Body of pancreas (tissue), 4 donors: ENCODE results near the gene C9orf152. TPM values are rescaled to one million over a fixed set of nuclear protein-coding genes. Genes with fewer than 3 reads are reported as not detected.

Experiments used
- ATAC-seq: fragments of 150-250 bp; one replicate; pipeline ENCODE4 v1.9.1; 2016
- DNase-seq, 4 donors: peaks; one replicate each; pipeline ENCODE4 v3.0.0-alpha.2; 2019
- H3K27ac ChIP-seq, 4 donors: fragments of 200-600 bp; sonication (generic); 1 replicate in 3 of 4; 2 replicates in 1 of 4; pipeline versions ENCODE4 v1.5.1 to v1.6.1; 2016 to 2019; ENCODE audit warnings: mild to moderate bottlenecking in 1 of 4, mixed read lengths in 1 of 4, moderate library complexity in 1 of 4
- H3K27me3 ChIP-seq, 2 donors: fragments of 200-600 bp; sonication (generic); one replicate each; pipeline ENCODE4 v1.6.0; 2016; ENCODE audit warnings: mild to moderate bottlenecking in 1 of 2
- H3K36me3 ChIP-seq, 2 donors: fragments of 200-600 bp; sonication (generic); replicated peaks in 1 of 2; 2 replicates each; pipeline ENCODE4 v1.5.1; 2016; ENCODE audit warnings: low read depth in 2 of 2; ENCODE audit not compliant: insufficient read depth in 1 of 2
- H3K4me1 ChIP-seq: fragments of 200-600 bp; sonication (generic); one replicate; pipeline ENCODE4 v1.6.0; 2016
- H3K4me3 ChIP-seq, 2 donors: fragments of 200-600 bp; sonication (generic); 1 replicate in 1 of 2; 2 replicates in 1 of 2; pipeline ENCODE4 v1.5.1; 2016 to 2019
- H3K9me3 ChIP-seq, 3 donors: fragments of 200-600 bp; sonication (generic); 1 replicate in 2 of 3; 2 replicates in 1 of 3; pipeline ENCODE4 v1.5.1; 2016
- POLR2A ChIP-seq, 3 donors: fragments of 450-650 bp; IDR thresholded peaks; one replicate each; pipeline ENCODE4 v1.6.1; 2016; ENCODE audit warnings: antibody characterized with exemption in 3 of 3, mild to moderate bottlenecking in 2 of 3
- WGBS, 2 donors: methylation state at CpG; one replicate each; pipeline ENCODE4 v1.1.5; 2017; 5-methylcytosine and 5-hydroxymethylcytosine counted together
- intact Hi-C: fragments of 100-400 bp; cut with DNase I; formaldehyde crosslinking; loops from one replicate; pipeline ENCODE4 v1.15.1; 2023
- total RNA-seq, 2 donors: library from RNA; depleted of rRNA; stranded (reverse); fragments of >200 nt; gene quantifications; one replicate each; pipeline ENCODE4 v1.1.0, GENCODE V29; 2016
- TF ChIP-seq, protein P1 (sequence below), 7 experiments: fragments of 450-650 bp in 4 of 7; fragments of 200-600 bp in 3 of 7; sonication (generic) in 3 of 7; IDR thresholded peaks; one replicate each; pipeline ENCODE4 v1.5.1; 2016 to 2019; ENCODE audit warnings: antibody characterized with exemption in 7 of 7

C9orf152 gene
- total RNA-seq, 2 donors from 2014 or later, result 0.33 to 3.4 TPM

GRCh38 chr9:110156902-110157301 lies 51.1 kb downstream of the C9orf152 start:
- Histone ChIP-seq H3K27ac (no peak overlapping the region), H3K4me3 (no peak overlapping the region), H3K9me3 (no peaks in the 10 kb centered on the region), H3K27me3 (no peaks in the 10 kb centered on the region), H3K36me3 (no peaks in the 10 kb centered on the region), H3K4me1 (peaks cover 1% of the 10 kb centered on the region)
- intact Hi-C loops, result no loop called here
- TF ChIP-seq, protein P1, sequence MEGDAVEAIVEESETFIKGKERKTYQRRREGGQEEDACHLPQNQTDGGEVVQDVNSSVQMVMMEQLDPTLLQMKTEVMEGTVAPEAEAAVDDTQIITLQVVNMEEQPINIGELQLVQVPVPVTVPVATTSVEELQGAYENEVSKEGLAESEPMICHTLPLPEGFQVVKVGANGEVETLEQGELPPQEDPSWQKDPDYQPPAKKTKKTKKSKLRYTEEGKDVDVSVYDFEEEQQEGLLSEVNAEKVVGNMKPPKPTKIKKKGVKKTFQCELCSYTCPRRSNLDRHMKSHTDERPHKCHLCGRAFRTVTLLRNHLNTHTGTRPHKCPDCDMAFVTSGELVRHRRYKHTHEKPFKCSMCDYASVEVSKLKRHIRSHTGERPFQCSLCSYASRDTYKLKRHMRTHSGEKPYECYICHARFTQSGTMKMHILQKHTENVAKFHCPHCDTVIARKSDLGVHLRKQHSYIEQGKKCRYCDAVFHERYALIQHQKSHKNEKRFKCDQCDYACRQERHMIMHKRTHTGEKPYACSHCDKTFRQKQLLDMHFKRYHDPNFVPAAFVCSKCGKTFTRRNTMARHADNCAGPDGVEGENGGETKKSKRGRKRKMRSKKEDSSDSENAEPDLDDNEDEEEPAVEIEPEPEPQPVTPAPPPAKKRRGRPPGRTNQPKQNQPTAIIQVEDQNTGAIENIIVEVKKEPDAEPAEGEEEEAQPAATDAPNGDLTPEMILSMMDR (IDR thresholded peaks at IDR 0.05), result no peak
- TF ChIP-seq POLR2A (IDR thresholded peaks at IDR 0.05), result no peak
- DNase-seq (peak in 1 of 4 donors; percentile 31), ATAC-seq (no peak)
- WGBS, 2 donors, result 52 to 79% methylated on average over 4 of the region's 4 CpGs

DNA sequence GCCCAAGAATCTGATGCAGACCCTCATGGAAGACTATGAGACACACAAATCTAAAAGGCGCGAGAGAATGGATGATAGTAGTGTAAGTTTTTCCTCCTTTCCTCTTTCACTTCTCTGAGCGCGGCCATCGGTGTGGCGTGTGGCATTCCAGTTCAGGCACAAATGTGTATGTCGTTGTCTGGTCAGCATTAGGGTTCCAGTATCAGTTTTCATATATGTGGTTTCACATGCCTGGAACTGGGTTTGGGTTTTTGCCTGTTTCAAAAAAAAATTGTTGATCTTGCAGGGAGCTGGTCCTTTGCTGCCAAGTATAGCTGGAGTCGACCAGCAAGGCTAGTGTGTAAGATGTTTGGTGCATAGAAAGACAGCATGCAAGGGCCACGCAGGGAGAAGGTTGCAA lies 51.5 kb downstream of the C9orf152 start:
- no peaks in the 10 kb centered on the region for H3K36me3 ChIP-seq
- TF ChIP-seq POLR2A (IDR thresholded peaks at IDR 0.05), result no peak
- TF ChIP-seq, protein P1 (IDR thresholded peaks at IDR 0.05), result no peak
- H3K27me3 ChIP-seq, result no peaks in the 10 kb centered on the region
- ATAC-seq (no peak), DNase-seq (no peak)
- intact Hi-C loops, result no loop called here
- H3K27ac ChIP-seq, result no peak overlapping the region
- 75 to 83% methylated on average over 9 of the region's 9 CpGs for WGBS, 2 donors
- H3K9me3 ChIP-seq, result no peaks in the 10 kb centered on the region
- H3K4me3 ChIP-seq, result no peak overlapping the region
- H3K4me1 ChIP-seq, result peaks cover 5% of the 10 kb centered on the region

GRCh38 chr9:110155751-110156150 lies 52.2 kb downstream of the C9orf152 start:
- Histone ChIP-seq H3K4me1 (peaks cover 5% of the 10 kb centered on the region), H3K27me3 (no peaks in the 10 kb centered on the region), H3K4me3 (no peak overlapping the region), H3K36me3 (no peaks in the 10 kb centered on the region), H3K9me3 (no peaks in the 10 kb centered on the region), H3K27ac (no peak overlapping the region)
- DNase-seq (no peak), ATAC-seq (no peak)
- TF ChIP-seq POLR2A (IDR thresholded peaks at IDR 0.05), result no peak
- TF ChIP-seq, protein P1 (IDR thresholded peaks at IDR 0.05), result no peak
- 56 to 78% methylated on average over 2 to 3 of the region's 3 CpGs for WGBS, 2 donors
- intact Hi-C loops, result no loop called here

GRCh38 chr9:110153431-110153830 lies 54.5 kb downstream of the C9orf152 start:
- ATAC-seq (no peak), DNase-seq (no peak)
- WGBS, 2 donors, result 52 to 55% methylated on average over 2 of the region's 2 CpGs
- no peaks in the 10 kb centered on the region for H3K36me3 ChIP-seq
- intact Hi-C loops, result no loop called here
- no peaks in the 10 kb centered on the region for H3K27me3 ChIP-seq
- H3K9me3 ChIP-seq, result no peaks in the 10 kb centered on the region
- peaks cover 5% of the 10 kb centered on the region for H3K4me1 ChIP-seq
- TF ChIP-seq POLR2A (IDR thresholded peaks at IDR 0.05), result no peak
- TF ChIP-seq, protein P1 (IDR thresholded peaks at IDR 0.05), result no peak
- no peak overlapping the region for H3K27ac ChIP-seq
- no peak overlapping the region for H3K4me3 ChIP-seq

- DNase-seq (no peak), ATAC-seq (peak; percentile 55)
- peaks cover 5% of the 10 kb centered on the region for H3K4me1 ChIP-seq
- TF ChIP-seq, protein P1 (IDR thresholded peaks at IDR 0.05), result peak; percentile 23 to 79 (median 67)
- no peak for TF ChIP-seq POLR2A (IDR thresholded peaks at IDR 0.05)
- H3K27me3 ChIP-seq, result no peaks in the 10 kb centered on the region
- no peaks in the 10 kb centered on the region for H3K36me3 ChIP-seq
- WGBS, 2 donors, result 53 to 61% methylated on average over 3 of the region's 3 CpGs
- intact Hi-C loops, result no loop called here
- H3K9me3 ChIP-seq, result no peaks in the 10 kb centered on the region
- H3K27ac ChIP-seq, result no peak overlapping the region
- no peak overlapping the region for H3K4me3 ChIP-seq
Observed at GRCh38 chr9:110152704-110153374, 55.1 kb downstream of the C9orf152 start.
